ENCODE results near the gene EEF1AKMT2. TPM values are rescaled to one million over a fixed set of nuclear protein-coding genes. Genes with fewer than 3 reads are reported as not detected.
A peak's percentile ranks its signal among the peaks of the same experiment; 100 is the strongest.

EEF1AKMT2 gene
- total and polyA plus RNA-seq, 2 of the 13 experiments (the other 11 are each of a cell fraction or from before 2014, with no cell fraction given): 11.3 to 19.3 TPM

GRCh38 chr10:124791547-124792348 is at the start of gene EEF1AKMT2 (continued):
- TF ChIP-seq ZNF142 (CRISPR knock-in tag; IDR thresholded peaks at IDR 0.05) (no peak; the same call in 1 of the 2 replicates), MYPOP (CRISPR knock-in tag; IDR thresholded peaks at IDR 0.05) (peak; percentile 96), ZNF329 (CRISPR knock-in tag; IDR thresholded peaks at IDR 0.05; ENCODE audit: low read depth) (peak; percentile 87; the same call in 1 of the 2 replicates), SAP130 (CRISPR knock-in tag; IDR thresholded peaks at IDR 0.05; ENCODE audit: low read depth) (peak; percentile 89), IKZF1 (IDR thresholded peaks at IDR 0.05) (no peak), ZSCAN12 (CRISPR knock-in tag; IDR thresholded peaks at IDR 0.05) (no peak; the same call in 1 of the 2 replicates), GMEB1 (CRISPR knock-in tag; IDR thresholded peaks at IDR 0.05; ENCODE audit: borderline replicate concordance) (peak; percentile 90), ZNF629 (CRISPR knock-in tag; conservative IDR thresholded peaks at IDR 0.05) (0 out of 2 replicates have a peak, but pooled peaks have one; percentile 9), YEATS2 (CRISPR knock-in tag; IDR thresholded peaks at IDR 0.05; ENCODE audit: borderline replicate concordance) (peak; percentile 84), ZNF879 (CRISPR knock-in tag; IDR thresholded peaks at IDR 0.05) (peak; percentile 69; the same call in 1 of the 2 replicates), ZBTB37 (CRISPR knock-in tag; IDR thresholded peaks at IDR 0.05) (no peak), THAP11 (CRISPR knock-in tag; IDR thresholded peaks at IDR 0.05) (peak; percentile 91), MAFG (CRISPR knock-in tag; IDR thresholded peaks at IDR 0.05) (no peak), NRL (CRISPR knock-in tag; IDR thresholded peaks at IDR 0.05; ENCODE audit: borderline replicate concordance) (peak; percentile 96), ZNF382 (CRISPR knock-in tag; IDR thresholded peaks at IDR 0.05; ENCODE audit: borderline replicate concordance) (no peak)
